ENCODE data around the gene SETD1A. TPM values are rescaled to one million over a fixed set of nuclear protein-coding genes. Genes with fewer than 3 reads are reported as not detected.
A peak's percentile ranks its signal among the peaks of the same experiment; 100 is the strongest.

SETD1A gene
- total and polyA plus RNA-seq, 9 of the 15 experiments (the other 6 are each of a cell fraction or from before 2014, with no cell fraction given), result 0.08 to 36.0 (median 4.2) TPM

- TF ChIP-seq, protein P1, sequence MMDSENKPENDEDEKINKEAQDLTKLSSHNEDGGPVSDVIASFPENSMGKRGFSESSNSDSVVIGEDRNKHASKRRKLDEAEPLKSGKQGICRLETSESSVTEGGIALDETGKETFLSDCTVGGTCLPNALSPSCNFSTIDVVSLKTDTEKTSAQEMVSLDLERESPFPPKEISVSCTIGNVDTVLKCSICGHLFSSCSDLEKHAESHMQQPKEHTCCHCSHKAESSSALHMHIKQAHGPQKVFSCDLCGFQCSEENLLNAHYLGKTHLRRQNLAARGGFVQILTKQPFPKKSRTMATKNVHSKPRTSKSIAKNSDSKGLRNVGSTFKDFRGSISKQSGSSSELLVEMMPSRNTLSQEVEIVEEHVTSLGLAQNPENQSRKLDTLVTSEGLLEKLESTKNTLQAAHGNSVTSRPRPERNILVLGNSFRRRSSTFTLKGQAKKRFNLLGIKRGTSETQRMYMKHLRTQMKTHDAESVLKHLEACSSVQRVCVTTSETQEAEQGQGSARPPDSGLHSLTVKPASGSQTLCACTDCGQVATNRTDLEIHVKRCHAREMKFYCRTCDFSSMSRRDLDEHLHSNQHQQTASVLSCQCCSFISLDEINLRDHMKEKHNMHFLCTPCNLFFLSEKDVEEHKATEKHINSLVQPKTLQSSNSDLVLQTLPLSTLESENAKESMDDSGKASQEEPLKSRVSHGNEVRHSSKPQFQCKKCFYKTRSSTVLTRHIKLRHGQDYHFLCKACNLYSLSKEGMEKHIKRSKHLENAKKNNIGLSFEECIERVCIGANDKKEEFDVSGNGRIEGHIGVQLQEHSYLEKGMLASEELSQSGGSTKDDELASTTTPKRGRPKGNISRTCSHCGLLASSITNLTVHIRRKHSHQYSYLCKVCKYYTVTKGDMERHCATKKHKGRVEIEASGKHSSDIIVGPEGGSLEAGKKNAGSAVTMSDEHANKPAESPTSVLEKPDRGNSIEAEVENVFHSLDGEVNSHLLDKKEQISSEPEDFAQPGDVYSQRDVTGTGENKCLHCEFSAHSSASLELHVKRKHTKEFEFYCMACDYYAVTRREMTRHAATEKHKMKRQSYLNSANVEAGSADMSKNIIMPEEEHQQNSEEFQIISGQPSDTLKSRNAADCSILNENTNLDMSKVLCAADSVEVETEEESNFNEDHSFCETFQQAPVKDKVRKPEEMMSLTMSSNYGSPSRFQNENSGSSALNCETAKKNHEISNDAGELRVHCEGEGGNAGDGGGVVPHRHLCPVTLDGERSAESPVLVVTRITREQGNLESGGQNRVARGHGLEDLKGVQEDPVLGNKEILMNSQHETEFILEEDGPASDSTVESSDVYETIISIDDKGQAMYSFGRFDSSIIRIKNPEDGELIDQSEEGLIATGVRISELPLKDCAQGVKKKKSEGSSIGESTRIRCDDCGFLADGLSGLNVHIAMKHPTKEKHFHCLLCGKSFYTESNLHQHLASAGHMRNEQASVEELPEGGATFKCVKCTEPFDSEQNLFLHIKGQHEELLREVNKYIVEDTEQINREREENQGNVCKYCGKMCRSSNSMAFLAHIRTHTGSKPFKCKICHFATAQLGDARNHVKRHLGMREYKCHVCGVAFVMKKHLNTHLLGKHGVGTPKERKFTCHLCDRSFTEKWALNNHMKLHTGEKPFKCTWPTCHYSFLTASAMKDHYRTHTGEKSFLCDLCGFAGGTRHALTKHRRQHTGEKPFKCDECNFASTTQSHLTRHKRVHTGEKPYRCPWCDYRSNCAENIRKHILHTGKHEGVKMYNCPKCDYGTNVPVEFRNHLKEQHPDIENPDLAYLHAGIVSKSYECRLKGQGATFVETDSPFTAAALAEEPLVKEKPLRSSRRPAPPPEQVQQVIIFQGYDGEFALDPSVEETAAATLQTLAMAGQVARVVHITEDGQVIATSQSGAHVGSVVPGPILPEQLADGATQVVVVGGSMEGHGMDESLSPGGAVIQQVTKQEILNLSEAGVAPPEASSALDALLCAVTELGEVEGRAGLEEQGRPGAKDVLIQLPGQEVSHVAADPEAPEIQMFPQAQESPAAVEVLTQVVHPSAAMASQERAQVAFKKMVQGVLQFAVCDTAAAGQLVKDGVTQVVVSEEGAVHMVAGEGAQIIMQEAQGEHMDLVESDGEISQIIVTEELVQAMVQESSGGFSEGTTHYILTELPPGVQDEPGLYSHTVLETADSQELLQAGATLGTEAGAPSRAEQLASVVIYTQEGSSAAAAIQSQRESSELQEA (IDR thresholded peaks at IDR 0.05; ENCODE audit: low read depth), result peak; percentile 85
- TF ChIP-seq THRB (CRISPR knock-in tag; conservative IDR thresholded peaks at IDR 0.05) (0 out of 2 replicates have a peak, but pooled peaks have one; percentile 34), BRF2 (IDR thresholded peaks at IDR 0.05; ENCODE audit: borderline replicate concordance, insufficient read depth, insufficient read length) (no peak), ZEB2 (IDR thresholded peaks at IDR 0.05) (0 out of 2 replicates have a peak, but pooled peaks have one; percentile 17), CBX3 (IDR thresholded peaks at IDR 0.05; ENCODE audit: borderline replicate concordance in 1 of 2, low read length in 2 of 2) (no peak; a peak in 1 of 3 replicates), ELF4 (CRISPR knock-in tag; IDR thresholded peaks at IDR 0.05) (peak; percentile 75; the same call in 1 of the 2 replicates), IRF2 (CRISPR knock-in tag; IDR thresholded peaks at IDR 0.05) (no peak), ZNF140 (CRISPR knock-in tag; IDR thresholded peaks at IDR 0.05) (no peak)
- TF ChIP-seq, protein P2, sequence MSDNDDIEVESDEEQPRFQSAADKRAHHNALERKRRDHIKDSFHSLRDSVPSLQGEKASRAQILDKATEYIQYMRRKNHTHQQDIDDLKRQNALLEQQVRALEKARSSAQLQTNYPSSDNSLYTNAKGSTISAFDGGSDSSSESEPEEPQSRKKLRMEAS (CRISPR knock-in tag; IDR thresholded peaks at IDR 0.05), result peak; percentile 29; the same call in 1 of the 2 replicates
- TF ChIP-seq, protein P3, sequence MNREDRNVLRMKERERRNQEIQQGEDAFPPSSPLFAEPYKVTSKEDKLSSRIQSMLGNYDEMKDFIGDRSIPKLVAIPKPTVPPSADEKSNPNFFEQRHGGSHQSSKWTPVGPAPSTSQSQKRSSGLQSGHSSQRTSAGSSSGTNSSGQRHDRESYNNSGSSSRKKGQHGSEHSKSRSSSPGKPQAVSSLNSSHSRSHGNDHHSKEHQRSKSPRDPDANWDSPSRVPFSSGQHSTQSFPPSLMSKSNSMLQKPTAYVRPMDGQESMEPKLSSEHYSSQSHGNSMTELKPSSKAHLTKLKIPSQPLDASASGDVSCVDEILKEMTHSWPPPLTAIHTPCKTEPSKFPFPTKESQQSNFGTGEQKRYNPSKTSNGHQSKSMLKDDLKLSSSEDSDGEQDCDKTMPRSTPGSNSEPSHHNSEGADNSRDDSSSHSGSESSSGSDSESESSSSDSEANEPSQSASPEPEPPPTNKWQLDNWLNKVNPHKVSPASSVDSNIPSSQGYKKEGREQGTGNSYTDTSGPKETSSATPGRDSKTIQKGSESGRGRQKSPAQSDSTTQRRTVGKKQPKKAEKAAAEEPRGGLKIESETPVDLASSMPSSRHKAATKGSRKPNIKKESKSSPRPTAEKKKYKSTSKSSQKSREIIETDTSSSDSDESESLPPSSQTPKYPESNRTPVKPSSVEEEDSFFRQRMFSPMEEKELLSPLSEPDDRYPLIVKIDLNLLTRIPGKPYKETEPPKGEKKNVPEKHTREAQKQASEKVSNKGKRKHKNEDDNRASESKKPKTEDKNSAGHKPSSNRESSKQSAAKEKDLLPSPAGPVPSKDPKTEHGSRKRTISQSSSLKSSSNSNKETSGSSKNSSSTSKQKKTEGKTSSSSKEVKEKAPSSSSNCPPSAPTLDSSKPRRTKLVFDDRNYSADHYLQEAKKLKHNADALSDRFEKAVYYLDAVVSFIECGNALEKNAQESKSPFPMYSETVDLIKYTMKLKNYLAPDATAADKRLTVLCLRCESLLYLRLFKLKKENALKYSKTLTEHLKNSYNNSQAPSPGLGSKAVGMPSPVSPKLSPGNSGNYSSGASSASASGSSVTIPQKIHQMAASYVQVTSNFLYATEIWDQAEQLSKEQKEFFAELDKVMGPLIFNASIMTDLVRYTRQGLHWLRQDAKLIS (CRISPR knock-in tag; IDR thresholded peaks at IDR 0.05), result peak; percentile 74; the same call in 1 of the 2 replicates
Observed at GRCh38 chr16:30996985-30997724, 39.6 kb downstream of the SETD1A start (continued).
